GM12873 (cell line): Measurements from ENCODE around the gene DUOXA2.

Experiments used
- TF ChIP-seq, protein P1 (sequence below): IDR thresholded peaks from 2 replicates; pipeline ENCODE4 v1.5.1; 2012; ENCODE audit warnings: low read depth, mild to moderate bottlenecking, moderate library complexity, low read length, control low read depth; ENCODE audit not compliant: insufficient read depth; ENCODE audit errors: missing control alignments

The DUOXA2 gene

DNA sequence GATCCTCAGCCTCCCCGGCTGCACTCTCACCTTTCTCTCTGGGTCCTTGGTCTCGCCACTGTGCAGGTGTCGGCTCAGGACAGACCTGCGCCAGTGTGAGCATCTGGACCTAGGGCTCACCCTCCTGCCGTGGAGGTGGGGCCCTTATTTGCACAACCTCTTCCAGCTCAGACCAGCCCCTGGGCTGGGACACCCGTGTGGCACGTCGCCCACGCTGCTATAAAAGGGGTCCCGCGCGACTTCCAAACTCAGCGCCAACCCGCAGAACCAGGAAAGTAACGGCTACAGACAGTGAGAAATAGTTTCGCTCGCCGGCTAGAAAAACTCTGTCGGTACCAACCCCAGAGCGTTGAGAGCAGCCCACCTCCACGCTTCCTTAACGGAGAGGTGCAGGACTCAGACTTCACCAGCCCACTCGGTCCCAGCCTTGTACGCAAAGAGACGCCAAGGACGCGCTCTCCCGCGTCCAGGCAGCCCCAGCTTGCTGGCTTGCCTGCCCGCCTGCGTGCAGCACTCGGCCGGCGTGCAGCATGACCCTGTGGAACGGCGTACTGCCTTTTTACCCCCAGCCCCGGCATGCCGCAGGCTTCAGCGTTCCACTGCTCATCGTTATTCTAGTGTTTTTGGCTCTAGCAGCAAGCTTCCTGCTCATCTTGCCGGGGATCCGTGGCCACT is at the start of gene DUOXA2, which contains the start of gene DUOX2:
Gene DUOXA2, plus strand, starts transcription at position 251 of the 675 bp plus-strand sequence. Its CDS starts 280 bp downstream, at position 531.
Gene DUOX2, minus strand, starts transcription at position 97 of the 675 bp plus-strand sequence. CDS start 761 bp downstream, outside the sequence.
- TF ChIP-seq, protein P1, sequence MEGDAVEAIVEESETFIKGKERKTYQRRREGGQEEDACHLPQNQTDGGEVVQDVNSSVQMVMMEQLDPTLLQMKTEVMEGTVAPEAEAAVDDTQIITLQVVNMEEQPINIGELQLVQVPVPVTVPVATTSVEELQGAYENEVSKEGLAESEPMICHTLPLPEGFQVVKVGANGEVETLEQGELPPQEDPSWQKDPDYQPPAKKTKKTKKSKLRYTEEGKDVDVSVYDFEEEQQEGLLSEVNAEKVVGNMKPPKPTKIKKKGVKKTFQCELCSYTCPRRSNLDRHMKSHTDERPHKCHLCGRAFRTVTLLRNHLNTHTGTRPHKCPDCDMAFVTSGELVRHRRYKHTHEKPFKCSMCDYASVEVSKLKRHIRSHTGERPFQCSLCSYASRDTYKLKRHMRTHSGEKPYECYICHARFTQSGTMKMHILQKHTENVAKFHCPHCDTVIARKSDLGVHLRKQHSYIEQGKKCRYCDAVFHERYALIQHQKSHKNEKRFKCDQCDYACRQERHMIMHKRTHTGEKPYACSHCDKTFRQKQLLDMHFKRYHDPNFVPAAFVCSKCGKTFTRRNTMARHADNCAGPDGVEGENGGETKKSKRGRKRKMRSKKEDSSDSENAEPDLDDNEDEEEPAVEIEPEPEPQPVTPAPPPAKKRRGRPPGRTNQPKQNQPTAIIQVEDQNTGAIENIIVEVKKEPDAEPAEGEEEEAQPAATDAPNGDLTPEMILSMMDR: no peak

DNA sequence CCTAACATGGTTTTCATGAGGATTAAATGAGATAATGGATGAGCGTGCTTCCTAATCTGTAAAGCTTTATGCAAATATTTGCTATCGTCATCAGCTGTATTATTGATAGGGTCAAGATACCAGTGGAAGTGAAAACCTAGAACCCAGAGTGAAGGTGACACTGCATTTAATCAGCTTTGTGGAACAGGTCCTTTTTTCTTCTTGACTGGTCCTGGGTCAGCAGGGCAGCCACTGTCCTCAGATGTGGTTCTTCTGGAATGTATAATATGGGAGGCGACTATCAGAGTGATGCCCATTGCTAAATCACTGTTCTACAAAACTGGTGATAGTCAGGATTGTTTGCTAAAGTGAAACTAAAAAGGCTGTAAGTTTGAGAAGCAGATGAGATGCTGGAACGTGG is 49.7 kb upstream of the DUOXA2 start:
- TF ChIP-seq, protein P1: no peak

DNA sequence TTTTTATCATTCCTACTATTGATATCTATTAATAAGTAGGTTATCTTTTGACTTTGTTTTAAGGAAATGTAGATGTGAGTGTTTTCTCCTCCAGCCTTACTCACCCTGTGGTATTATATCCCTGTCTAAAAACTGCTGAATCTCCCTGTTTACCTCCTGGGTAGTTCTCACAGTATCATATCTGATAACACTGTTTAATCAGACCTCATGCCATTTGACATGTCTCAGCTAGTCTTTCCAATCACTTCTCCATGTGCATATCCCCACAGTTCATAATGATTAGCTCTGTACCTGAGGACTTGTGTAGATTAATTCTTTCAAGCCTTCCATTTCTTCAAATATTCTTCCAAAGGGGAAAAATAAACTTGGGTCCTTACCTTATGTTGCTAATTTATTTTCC is 30.9 kb upstream of the DUOXA2 start:
- TF ChIP-seq, protein P1: no peak

DNA sequence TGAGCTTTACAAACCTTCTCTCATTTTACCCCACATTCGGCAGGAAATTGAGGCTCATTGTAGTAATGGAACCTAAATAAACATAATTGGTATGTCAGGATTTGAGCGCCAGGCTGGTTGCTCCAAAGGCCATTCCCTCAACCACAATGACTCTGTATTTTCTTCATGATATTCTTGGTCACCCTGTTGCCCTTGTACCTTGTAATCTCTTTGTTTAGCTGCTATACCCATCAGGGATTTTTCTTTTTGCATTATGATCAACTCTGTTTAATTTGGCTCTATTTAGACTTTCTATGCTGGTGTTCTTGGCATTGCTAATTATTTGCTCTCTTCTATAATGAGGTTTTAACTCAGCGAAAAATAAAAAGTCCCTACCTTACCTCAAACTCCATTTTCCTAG is 30.0 kb upstream of the DUOXA2 start:
- TF ChIP-seq, protein P1: no peak

DNA sequence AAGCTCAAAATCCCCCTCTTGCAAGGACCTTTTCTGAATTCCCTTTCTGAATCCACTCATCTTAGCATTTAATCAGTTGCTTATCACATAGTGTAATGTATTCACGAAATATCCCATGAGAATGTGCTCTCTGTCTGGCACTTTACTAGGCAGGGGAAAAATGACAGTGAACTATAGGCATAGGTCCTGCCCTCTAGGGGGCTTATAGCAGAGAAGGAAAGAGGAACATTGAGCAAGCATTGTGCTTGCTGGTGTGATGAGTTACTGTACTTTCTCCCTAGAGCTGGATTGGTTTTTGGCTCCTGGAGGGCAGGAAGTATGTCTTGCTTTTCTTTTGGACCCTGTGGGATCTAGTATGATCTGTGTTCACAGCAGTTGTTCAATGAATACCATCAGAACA is 26.6 kb upstream of the DUOXA2 start:
- TF ChIP-seq, protein P1: peak; percentile 35

DNA sequence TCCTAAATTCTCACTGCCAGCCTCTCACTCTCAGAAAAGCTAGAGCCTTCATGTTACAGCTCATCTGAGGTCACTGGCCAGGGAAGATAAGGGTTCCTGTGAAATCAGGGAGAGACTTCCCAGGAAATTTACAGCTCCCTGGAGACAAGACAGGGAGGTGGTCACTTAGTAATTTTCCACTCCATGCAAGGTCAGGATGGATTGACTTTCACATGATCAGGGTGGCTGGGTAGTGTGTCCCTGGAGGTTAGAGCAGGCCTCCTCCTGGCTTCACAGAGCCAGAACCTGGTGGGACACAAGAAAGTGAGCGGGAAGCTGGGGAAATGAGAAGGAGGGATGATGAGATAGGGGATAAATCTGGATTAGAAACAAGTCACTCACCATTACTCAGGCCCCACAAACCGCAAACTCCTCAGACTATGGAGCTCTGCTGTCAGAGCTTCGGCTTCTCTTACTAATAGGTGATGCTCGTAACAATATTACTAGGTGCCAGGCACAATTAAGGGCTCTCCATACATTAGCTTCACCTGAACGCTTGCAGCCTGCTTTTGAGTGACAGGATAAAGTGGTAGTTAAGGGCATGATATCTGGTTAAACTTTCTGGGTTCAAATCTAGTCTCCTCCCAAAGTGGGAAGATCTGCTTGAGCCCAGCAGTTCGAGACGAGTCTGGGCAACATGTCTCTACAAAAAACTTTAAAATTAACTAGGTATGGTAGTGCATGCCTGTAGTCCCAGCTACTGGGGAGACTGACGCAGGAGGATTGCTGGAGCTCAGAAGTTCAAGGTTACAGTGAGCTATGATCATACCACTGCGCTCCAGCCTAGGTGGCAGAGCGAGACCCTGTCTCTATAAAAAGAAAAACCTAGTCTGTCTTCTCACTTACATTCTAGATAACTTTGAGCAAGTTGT is 25.1 kb upstream of the DUOXA2 start:
- TF ChIP-seq, protein P1: no peak
